A549 (cell line): ENCODE measurements around the gene CASP8.

Experiments
- CHD4 ChIP-seq: fragments of 200-600 bp; sonication (generic); IDR thresholded peaks from 2 replicates; pipeline ENCODE4 v1.6.1; 2016; ENCODE audit warnings: antibody characterized with exemption, mild to moderate bottlenecking, borderline replicate concordance
- CTCF ChIP-seq: fragments of >200 bp; sonication (Bioruptor Twin); formaldehyde crosslinking; IDR thresholded peaks from 3 replicates; pipeline ENCODE4 v1.5.1; 2016
- MAX ChIP-seq: IDR thresholded peaks from 2 replicates; pipeline ENCODE4 v1.6.1; 2012
- PHF8 ChIP-seq: fragments of 200-600 bp; sonication (generic); IDR thresholded peaks from 2 replicates; pipeline ENCODE4 v1.6.1; 2016; ENCODE audit warnings: low read depth, mild to moderate bottlenecking, antibody characterized with exemption, moderate library complexity, borderline replicate concordance
- POLR2A ChIP-seq: IDR thresholded peaks from 2 replicates; pipeline ENCODE4 v1.6.1; 2012; ENCODE audit warnings: mild to moderate bottlenecking, low read length
- RCOR1 ChIP-seq: fragments of 150-350 bp; IDR thresholded peaks from 2 replicates; pipeline ENCODE4 v1.6.1; 2014; ENCODE audit warnings: antibody characterized with exemption, low read length, low read depth

- TF ChIP-seq POLR2A (no peak), MAX (no peak), PHF8 (no peak), CHD4 (no peak), RCOR1 (no peak), CTCF (no peak)
Measured at GRCh38 chr2:201308914-201309313, 48.6 kb downstream of the CASP8 start.
